Progenitor cell of endocrine pancreas (in vitro differentiated cells): Measurements from ENCODE around the gene HMGB1. TPM values are rescaled to one million over a fixed set of nuclear protein-coding genes. Genes with fewer than 3 reads are reported as not detected.

Experiments used
- DNase-seq: peaks from one replicate; pipeline ENCODE4 v3.0.0; 2021; ENCODE audit warnings: low spot score; ENCODE audit not compliant: unreplicated experiment
- H3K27ac Mint-ChIP-seq: 2 replicates; pipeline ENCODE4 v1.8.0; 2021; ENCODE audit warnings: mild to moderate bottlenecking, moderate library complexity, mixed read lengths
- H3K27me3 Mint-ChIP-seq: 2 replicates; pipeline ENCODE4 v1.8.0; 2021; ENCODE audit warnings: mixed read lengths
- H3K36me3 Mint-ChIP-seq: 2 replicates; pipeline ENCODE4 v1.8.0; 2022; ENCODE audit warnings: mixed read lengths; ENCODE audit not compliant: insufficient read depth
- H3K4me1 Mint-ChIP-seq: 2 replicates; pipeline ENCODE4 v1.8.0; 2021; ENCODE audit warnings: low read depth, mixed read lengths
- H3K4me3 Mint-ChIP-seq: 2 replicates; pipeline ENCODE4 v1.8.0; 2021; ENCODE audit warnings: low read depth, mild to moderate bottlenecking, moderate library complexity, mixed read lengths
- H3K9me3 Mint-ChIP-seq: 2 replicates; pipeline ENCODE4 v1.8.0; 2021; ENCODE audit warnings: low read depth, mixed read lengths
- total RNA-seq: library from RNA; stranded (reverse); gene quantifications from 2 replicates; pipeline ENCODE4 v1.2.1, GENCODE V29; 2021
- TF ChIP-seq, protein P1 (sequence below): fragments of 200-600 bp; sonication (generic); IDR thresholded peaks from one replicate; pipeline ENCODE4 v1.5.0; 2021; ENCODE audit warnings: antibody characterized with exemption, mild to moderate bottlenecking; ENCODE audit not compliant: unreplicated experiment

The HMGB1 gene
- total RNA-seq, 1 donor from 2014 or later: 441 TPM

DNA sequence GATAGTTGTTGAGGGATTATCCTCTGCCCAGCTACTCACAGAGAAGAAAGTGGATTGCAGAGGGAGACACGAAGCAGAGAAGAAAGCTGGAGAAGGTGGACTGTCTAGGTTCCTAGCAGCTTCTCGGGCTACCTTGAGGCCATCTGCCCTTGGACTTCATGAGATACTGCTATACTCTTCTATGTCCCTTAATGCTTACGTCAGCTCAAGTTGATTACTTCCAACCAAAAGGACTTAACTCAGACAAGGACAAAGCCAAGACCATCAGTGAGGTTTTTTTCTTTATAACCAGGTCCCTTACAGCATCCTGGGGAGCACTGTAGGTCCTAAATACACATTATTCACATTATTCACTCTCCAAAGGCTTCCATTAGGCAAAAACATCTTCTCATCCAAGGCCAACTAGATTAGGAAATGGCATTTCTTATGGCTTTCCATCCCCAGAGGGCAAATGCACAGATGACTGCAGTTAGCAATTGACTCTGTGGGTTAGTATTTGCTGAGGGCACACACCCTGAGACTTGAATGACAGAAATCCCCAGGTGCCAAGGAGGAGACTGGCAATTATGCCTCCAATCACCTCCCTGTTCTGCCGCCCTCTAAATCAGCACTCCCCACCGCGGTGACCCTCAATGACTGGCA, 47.5 kb downstream of the HMGB1 start:
- H3K27ac Mint-ChIP-seq: no peak overlapping the region
- peaks cover 46% of the 10 kb centered on the region for H3K27me3 Mint-ChIP-seq
- no peaks in the 10 kb centered on the region for H3K9me3 Mint-ChIP-seq
- H3K4me3 Mint-ChIP-seq: no peak overlapping the region
- DNase-seq: no peak
- TF ChIP-seq, protein P1, sequence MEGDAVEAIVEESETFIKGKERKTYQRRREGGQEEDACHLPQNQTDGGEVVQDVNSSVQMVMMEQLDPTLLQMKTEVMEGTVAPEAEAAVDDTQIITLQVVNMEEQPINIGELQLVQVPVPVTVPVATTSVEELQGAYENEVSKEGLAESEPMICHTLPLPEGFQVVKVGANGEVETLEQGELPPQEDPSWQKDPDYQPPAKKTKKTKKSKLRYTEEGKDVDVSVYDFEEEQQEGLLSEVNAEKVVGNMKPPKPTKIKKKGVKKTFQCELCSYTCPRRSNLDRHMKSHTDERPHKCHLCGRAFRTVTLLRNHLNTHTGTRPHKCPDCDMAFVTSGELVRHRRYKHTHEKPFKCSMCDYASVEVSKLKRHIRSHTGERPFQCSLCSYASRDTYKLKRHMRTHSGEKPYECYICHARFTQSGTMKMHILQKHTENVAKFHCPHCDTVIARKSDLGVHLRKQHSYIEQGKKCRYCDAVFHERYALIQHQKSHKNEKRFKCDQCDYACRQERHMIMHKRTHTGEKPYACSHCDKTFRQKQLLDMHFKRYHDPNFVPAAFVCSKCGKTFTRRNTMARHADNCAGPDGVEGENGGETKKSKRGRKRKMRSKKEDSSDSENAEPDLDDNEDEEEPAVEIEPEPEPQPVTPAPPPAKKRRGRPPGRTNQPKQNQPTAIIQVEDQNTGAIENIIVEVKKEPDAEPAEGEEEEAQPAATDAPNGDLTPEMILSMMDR: no peak
- peaks cover 11% of the 10 kb centered on the region for H3K4me1 Mint-ChIP-seq
- no peaks in the 10 kb centered on the region for H3K36me3 Mint-ChIP-seq

DNA sequence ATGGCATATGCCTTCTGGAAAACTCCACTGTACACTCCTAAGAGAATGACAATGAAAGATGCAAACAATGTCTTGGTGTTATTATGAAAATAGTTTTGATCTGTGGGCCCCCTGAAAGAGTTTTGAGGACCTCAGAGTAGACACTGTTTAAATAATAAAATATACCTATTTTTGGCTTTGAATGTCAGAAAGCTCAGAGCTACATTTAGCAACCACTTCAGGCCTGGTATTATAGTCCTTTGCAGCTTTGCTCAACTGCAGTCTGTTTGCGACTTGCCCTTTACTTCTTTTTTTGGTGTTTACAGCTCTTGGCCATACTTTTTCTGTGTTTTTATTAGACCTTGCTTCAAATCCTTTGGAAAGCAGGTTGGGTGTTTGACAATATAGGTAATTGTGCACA, 49.3 kb downstream of the HMGB1 start:
- DNase-seq: no peak
- Mint-ChIP-seq H3K27me3 (peaks cover 37% of the 10 kb centered on the region), H3K4me1 (peaks cover 7% of the 10 kb centered on the region), H3K9me3 (no peaks in the 10 kb centered on the region), H3K27ac (no peak overlapping the region), H3K4me3 (no peak overlapping the region), H3K36me3 (no peaks in the 10 kb centered on the region)
- TF ChIP-seq, protein P1: no peak

DNA sequence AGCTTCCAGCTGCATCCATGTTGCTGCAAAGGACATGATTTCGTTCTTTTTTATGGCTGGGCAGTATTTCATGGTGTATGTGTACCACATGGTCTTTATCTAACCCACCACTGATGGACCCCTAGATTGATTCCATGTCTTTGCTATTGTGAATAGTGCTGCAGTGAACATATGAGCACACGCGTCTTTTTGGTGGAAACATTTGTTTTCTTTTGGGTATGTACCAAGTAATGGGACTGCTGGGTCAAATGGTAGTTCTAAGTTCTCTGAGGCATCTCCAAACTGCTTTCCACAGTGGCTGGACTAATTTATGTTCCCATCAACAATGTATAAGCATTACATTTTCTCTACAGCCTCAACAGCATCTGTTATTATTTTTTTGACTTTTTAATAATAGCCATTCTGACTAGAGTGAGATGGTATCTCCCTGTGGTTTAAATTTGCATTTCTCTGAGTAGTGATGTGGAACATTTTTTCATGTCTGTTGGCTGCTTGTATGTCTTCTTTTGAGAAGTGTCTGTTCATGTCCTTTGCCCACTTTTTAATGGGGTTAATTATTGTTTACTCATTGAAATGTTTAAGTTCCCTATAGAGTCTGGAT, 50.2 kb downstream of the HMGB1 start:
- H3K36me3 Mint-ChIP-seq: no peaks in the 10 kb centered on the region
- H3K27me3 Mint-ChIP-seq: peaks cover 36% of the 10 kb centered on the region
- TF ChIP-seq, protein P1: no peak
- DNase-seq: no peak
- H3K4me1 Mint-ChIP-seq: peaks cover 2% of the 10 kb centered on the region
- no peak overlapping the region for H3K27ac Mint-ChIP-seq
- H3K9me3 Mint-ChIP-seq: no peaks in the 10 kb centered on the region
- no peak overlapping the region for H3K4me3 Mint-ChIP-seq

DNA sequence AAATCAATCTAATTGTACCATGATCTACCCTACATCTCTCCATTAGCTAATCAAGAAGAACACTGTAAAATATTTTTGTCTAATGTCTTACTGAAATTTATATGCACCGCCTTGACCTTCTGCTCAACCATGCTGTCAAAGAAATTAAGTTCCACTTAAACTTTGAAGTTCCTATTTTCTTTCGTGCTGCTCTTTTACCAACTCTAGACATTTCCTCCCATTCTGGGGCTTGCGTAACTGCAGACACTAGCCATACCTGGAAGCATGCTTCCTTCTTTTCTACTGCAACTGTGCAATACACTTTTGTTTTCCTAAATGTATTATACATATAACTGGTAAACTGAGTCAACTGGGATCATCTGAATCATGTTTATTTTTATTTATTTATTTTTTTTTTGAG, 51.9 kb downstream of the HMGB1 start:
- Mint-ChIP-seq H3K27ac (no peak overlapping the region), H3K4me3 (no peak overlapping the region), H3K36me3 (no peaks in the 10 kb centered on the region), H3K27me3 (peaks cover 40% of the 10 kb centered on the region), H3K4me1 (peaks cover 2% of the 10 kb centered on the region), H3K9me3 (no peaks in the 10 kb centered on the region)
- no peak for DNase-seq
- TF ChIP-seq, protein P1: no peak

DNA sequence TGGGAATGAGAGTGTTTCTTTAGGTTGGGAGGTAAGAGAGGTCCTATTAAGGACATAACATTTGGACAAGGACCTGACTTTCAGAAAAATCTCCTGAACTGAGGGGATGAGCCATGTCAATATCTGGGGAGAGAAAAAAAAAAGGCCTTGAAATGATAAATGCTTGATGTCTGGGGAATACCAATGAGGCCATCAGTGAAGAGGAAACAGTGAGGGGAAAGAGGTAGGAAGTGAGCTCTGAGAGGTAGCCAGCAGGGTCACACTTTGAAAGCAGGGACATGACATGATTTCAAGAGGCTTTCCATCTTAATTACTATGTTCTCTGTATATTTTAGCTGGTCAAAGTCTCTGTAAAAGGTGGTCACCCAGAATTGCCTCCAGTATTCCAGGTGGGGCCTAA, 53.4 kb downstream of the HMGB1 start:
- H3K4me3 Mint-ChIP-seq: no peak overlapping the region

More for the DNA sequence above, 53.4 kb downstream of the HMGB1 start:
- no peaks in the 10 kb centered on the region for H3K36me3 Mint-ChIP-seq
- H3K9me3 Mint-ChIP-seq: no peaks in the 10 kb centered on the region
- peaks cover 34% of the 10 kb centered on the region for H3K27me3 Mint-ChIP-seq
- no peaks in the 10 kb centered on the region for H3K4me1 Mint-ChIP-seq
- DNase-seq: no peak
- TF ChIP-seq, protein P1: no peak
- no peak overlapping the region for H3K27ac Mint-ChIP-seq
